SH-SY5Y (cell line): Measurements from ENCODE around the gene DMAC2.

Experiments used
- GATA2 ChIP-seq: IDR thresholded peaks from 2 replicates; pipeline ENCODE4 v1.6.1; 2011; ENCODE audit warnings: mild to moderate bottlenecking, low read depth, low read length
- GATA3 ChIP-seq: IDR thresholded peaks from 2 replicates; pipeline ENCODE4 v1.6.1; 2011; ENCODE audit warnings: low read depth, mild to moderate bottlenecking, low read length, moderate library complexity

- TF ChIP-seq GATA2, result no peak
- TF ChIP-seq GATA3, result no peak
Observed at GRCh38 chr19:41399091-41399490, 40.6 kb downstream of the DMAC2 start.
